CD4-positive, CD25-positive, alpha-beta regulatory T cell (primary cell): ENCODE data around the gene CTDSP1. TPM values are rescaled to one million over a fixed set of nuclear protein-coding genes. Genes with fewer than 3 reads are reported as not detected.

Experiments
- ATAC-seq, 2 donors: fragments of 150-1000 bp; cut with Tn5 transposase; one replicate each; pipeline ENCODE4 v1.10.0; 2021; ENCODE audit warnings: low read depth in 2 of 2, moderate number of reproducible peaks in 2 of 2, moderate library complexity in 1 of 2
- DNase-seq, 3 donors: peaks; one replicate each; pipeline versions ENCODE4 v3.0.0 to v3.0.0-alpha.2; 2012 to 2022; ENCODE audit warnings: mixed read lengths in 1 of 3
- H3K27ac ChIP-seq: one replicate; pipeline ENCODE4 v1.7.0; 2013; ENCODE audit warnings: mild to moderate bottlenecking, low read length; ENCODE audit not compliant: insufficient read depth, poor library complexity, severe bottlenecking
- H3K27me3 ChIP-seq: one replicate; pipeline ENCODE4 v1.7.0; 2013; ENCODE audit warnings: low read length; ENCODE audit not compliant: control insufficient read depth, insufficient read depth
- H3K36me3 ChIP-seq: one replicate; pipeline ENCODE4 v1.7.0; 2013; ENCODE audit warnings: mild to moderate bottlenecking, low read length, moderate library complexity; ENCODE audit not compliant: control insufficient read depth, insufficient read depth
- H3K4me1 ChIP-seq: 2 replicates; pipeline ENCODE4 v1.7.0; 2013; ENCODE audit warnings: mild to moderate bottlenecking, low read length; ENCODE audit not compliant: insufficient read depth, control insufficient read depth, poor library complexity, severe bottlenecking
- H3K4me3 ChIP-seq: one replicate; pipeline ENCODE4 v1.7.0; 2013; ENCODE audit warnings: low read depth, mild to moderate bottlenecking, low read length, moderate library complexity
- H3K9me3 ChIP-seq, 2 experiments: 1 replicate in 1 of 2; 2 replicates in 1 of 2; pipeline ENCODE4 v1.7.0; 2013; ENCODE audit warnings: low read length in 2 of 2, mild to moderate bottlenecking in 1 of 2, moderate library complexity in 1 of 2; ENCODE audit not compliant: control insufficient read depth in 2 of 2
- H3K27ac Mint-ChIP-seq, 3 donors: one replicate each; pipeline ENCODE4 v1.8.0; 2020 to 2022; ENCODE audit warnings: mild to moderate bottlenecking in 3 of 3, mixed read lengths in 3 of 3, moderate library complexity in 2 of 3
- H3K27me3 Mint-ChIP-seq: one replicate; pipeline ENCODE4 v1.8.0; 2022; ENCODE audit warnings: mild to moderate bottlenecking, mixed read lengths
- H3K36me3 Mint-ChIP-seq: one replicate; pipeline ENCODE4 v1.8.0; 2020; ENCODE audit warnings: mixed read lengths
- H3K4me1 Mint-ChIP-seq, 4 donors: one replicate each; pipeline ENCODE4 v1.8.0; 2020 to 2022; ENCODE audit warnings: mixed read lengths in 4 of 4, mild to moderate bottlenecking in 1 of 4
- H3K4me3 Mint-ChIP-seq, 4 donors: one replicate each; pipeline ENCODE4 v1.8.0; 2020 to 2022; ENCODE audit warnings: mild to moderate bottlenecking in 4 of 4, mixed read lengths in 4 of 4, moderate library complexity in 3 of 4
- H3K9me3 Mint-ChIP-seq, 7 donors: one replicate each; pipeline ENCODE4 v1.8.0; 2020 to 2022; ENCODE audit warnings: mixed read lengths in 7 of 7, mild to moderate bottlenecking in 3 of 7, moderate library complexity in 2 of 7
- polyA plus RNA-seq, 4 donors: library from polyadenylated mRNA; unstranded; fragments of 300-500 nt; fragmentation: Illumina TruSeq; gene quantifications; one replicate each; pipeline ENCODE4 v1.2.3, GENCODE V29; 2021
- total RNA-seq: library from RNA; stranded (reverse); gene quantifications from one replicate; pipeline ENCODE4 v1.2.3, GENCODE V29; 2022

Gene CTDSP1
- total and polyA plus RNA-seq, 5 donors from 2014 or later, result 18.8 to 146 (median 27.4) TPM

- no peaks in the 10 kb centered on the region for H3K9me3 Mint-ChIP-seq
- no peaks in the 10 kb centered on the region for H3K36me3 Mint-ChIP-seq
- H3K27ac Mint-ChIP-seq, result no peak overlapping the region
- no peaks in the 10 kb centered on the region for H3K4me1 ChIP-seq
- H3K9me3 ChIP-seq, result no peaks in the 10 kb centered on the region
- ATAC-seq (no peak), DNase-seq (no peak)
- peaks cover 4% of the 10 kb centered on the region for H3K27me3 Mint-ChIP-seq
- no peak overlapping the region for H3K4me3 Mint-ChIP-seq
- no peaks in the 10 kb centered on the region for H3K27me3 ChIP-seq
- H3K27ac ChIP-seq, result no peak overlapping the region
- H3K4me3 ChIP-seq, result no peak overlapping the region
- H3K36me3 ChIP-seq, result no peaks in the 10 kb centered on the region
- H3K4me1 Mint-ChIP-seq, result peaks cover 0 to 6% (median 0%) of the 10 kb centered on the region in 4 donors
Measured at GRCh38 chr2:218423584-218423983, 23.9 kb downstream of the CTDSP1 start.

- H3K27me3 ChIP-seq, result no peaks in the 10 kb centered on the region
- H3K27ac Mint-ChIP-seq, result no peak overlapping the region
- no peak for DNase-seq
- no peak overlapping the region for H3K4me3 Mint-ChIP-seq
- H3K9me3 Mint-ChIP-seq, result no peaks in the 10 kb centered on the region
- no peaks in the 10 kb centered on the region for H3K9me3 ChIP-seq
- no peaks in the 10 kb centered on the region for H3K4me1 ChIP-seq
- H3K36me3 Mint-ChIP-seq, result no peaks in the 10 kb centered on the region
- H3K36me3 ChIP-seq, result no peaks in the 10 kb centered on the region
- no peak overlapping the region for H3K4me3 ChIP-seq
- H3K27me3 Mint-ChIP-seq, result peaks cover 4% of the 10 kb centered on the region
- no peaks in the 10 kb centered on the region for H3K4me1 Mint-ChIP-seq
- ATAC-seq, result no peak
- H3K27ac ChIP-seq, result no peak overlapping the region
Measured at GRCh38 chr2:218425531-218425930, 25.9 kb downstream of the CTDSP1 start.

- H3K4me3 ChIP-seq, result no peak overlapping the region
- no peaks in the 10 kb centered on the region for H3K9me3 ChIP-seq
- H3K4me1 ChIP-seq, result no peaks in the 10 kb centered on the region
- H3K27ac ChIP-seq, result no peak overlapping the region
- no peaks in the 10 kb centered on the region for H3K27me3 ChIP-seq
- no peak for ATAC-seq
- H3K4me1 Mint-ChIP-seq, result no peaks in the 10 kb centered on the region
- H3K27ac Mint-ChIP-seq, result no peak overlapping the region
- no peaks in the 10 kb centered on the region for H3K36me3 Mint-ChIP-seq
- H3K27me3 Mint-ChIP-seq, result peaks cover 16% of the 10 kb centered on the region
- no peaks in the 10 kb centered on the region for H3K9me3 Mint-ChIP-seq
- no peak overlapping the region for H3K4me3 Mint-ChIP-seq
- no peak for DNase-seq
- H3K36me3 ChIP-seq, result no peaks in the 10 kb centered on the region
Measured at GRCh38 chr2:218427741-218428140, 28.1 kb downstream of the CTDSP1 start.

- no peak overlapping the region for H3K27ac Mint-ChIP-seq
- H3K4me3 ChIP-seq, result no peak overlapping the region
- no peak for DNase-seq
Measured at GRCh38 chr2:218428846-218429558, 29.3 kb downstream of the CTDSP1 start.

GRCh38 chr2:218429911-218430692, 30.4 kb downstream of the CTDSP1 start:
- H3K9me3 Mint-ChIP-seq, result peaks cover 0 to 3% (median 0%) of the 10 kb centered on the region in 7 donors
- no peak for DNase-seq

More at GRCh38 chr2:218428846-218429558, 29.3 kb downstream of the CTDSP1 start:
- H3K9me3 ChIP-seq, result no peaks in the 10 kb centered on the region
- H3K4me1 ChIP-seq, result no peaks in the 10 kb centered on the region
- H3K36me3 ChIP-seq, result no peaks in the 10 kb centered on the region
- no peak for ATAC-seq
- Mint-ChIP-seq H3K9me3 (no peaks in the 10 kb centered on the region), H3K4me1 (no peaks in the 10 kb centered on the region), H3K36me3 (no peaks in the 10 kb centered on the region), H3K27me3 (peaks cover 17% of the 10 kb centered on the region), H3K4me3 (no peak overlapping the region)
- no peak overlapping the region for H3K27ac ChIP-seq
- H3K27me3 ChIP-seq, result no peaks in the 10 kb centered on the region

GRCh38 chr2:218430721-218431120, 31.1 kb downstream of the CTDSP1 start:
- Histone ChIP-seq H3K9me3 (no peaks in the 10 kb centered on the region), H3K4me3 (no peak overlapping the region), H3K36me3 (no peaks in the 10 kb centered on the region), H3K27me3 (no peaks in the 10 kb centered on the region), H3K27ac (no peak overlapping the region), H3K4me1 (no peaks in the 10 kb centered on the region)
- Mint-ChIP-seq H3K4me1 (peaks cover 0 to 5% (median 0%) of the 10 kb centered on the region in 4 donors), H3K4me3 (no peak overlapping the region), H3K36me3 (no peaks in the 10 kb centered on the region), H3K9me3 (peaks cover 0 to 3% (median 0%) of the 10 kb centered on the region in 7 donors), H3K27me3 (peaks cover 19% of the 10 kb centered on the region), H3K27ac (no peak overlapping the region)
- ATAC-seq (no peak), DNase-seq (no peak)

More at GRCh38 chr2:218429911-218430692, 30.4 kb downstream of the CTDSP1 start:
- H3K27ac ChIP-seq, result no peak overlapping the region
- Mint-ChIP-seq H3K27me3 (peaks cover 22% of the 10 kb centered on the region), H3K36me3 (no peaks in the 10 kb centered on the region), H3K27ac (no peak overlapping the region), H3K4me1 (peaks cover 0 to 5% (median 0%) of the 10 kb centered on the region in 4 donors), H3K4me3 (no peak overlapping the region)
- H3K27me3 ChIP-seq, result no peaks in the 10 kb centered on the region
- no peak for ATAC-seq
- no peaks in the 10 kb centered on the region for H3K36me3 ChIP-seq
- no peaks in the 10 kb centered on the region for H3K4me1 ChIP-seq
- no peaks in the 10 kb centered on the region for H3K9me3 ChIP-seq
- no peak overlapping the region for H3K4me3 ChIP-seq

- no peak for DNase-seq
- H3K4me1 Mint-ChIP-seq, result peaks cover 0 to 5% (median 0%) of the 10 kb centered on the region in 4 donors
- no peak overlapping the region for H3K4me3 Mint-ChIP-seq
- H3K36me3 Mint-ChIP-seq, result no peaks in the 10 kb centered on the region
- no peaks in the 10 kb centered on the region for H3K4me1 ChIP-seq
- H3K9me3 Mint-ChIP-seq, result peaks cover 0 to 3% (median 0%) of the 10 kb centered on the region in 7 donors
- peaks cover 18% of the 10 kb centered on the region for H3K27me3 Mint-ChIP-seq
- ATAC-seq, result no peak
- no peak overlapping the region for H3K4me3 ChIP-seq
- H3K27ac Mint-ChIP-seq, result no peak overlapping the region
- no peak overlapping the region for H3K27ac ChIP-seq
- no peaks in the 10 kb centered on the region for H3K9me3 ChIP-seq
- no peaks in the 10 kb centered on the region for H3K27me3 ChIP-seq
- no peaks in the 10 kb centered on the region for H3K36me3 ChIP-seq
Measured at GRCh38 chr2:218431878-218432277, 32.2 kb downstream of the CTDSP1 start.
